SU-DHL-6 (cell line): ENCODE data around the gene FAM3B.

Experiments used
- H2AFZ ChIP-seq: fragments of 200-600 bp; sonication (generic); 2 replicates; pipeline ENCODE4 v1.6.1; 2014; ENCODE audit warnings: low read depth, mild to moderate bottlenecking, moderate library complexity, mixed read lengths, antibody characterized with exemption, low read length; ENCODE audit not compliant: severe bottlenecking
- H3F3A ChIP-seq: fragments of 200-600 bp; shearing (Covaris generic); 2 replicates; pipeline ENCODE4 v1.6.0; 2016; ENCODE audit warnings: antibody characterized with exemption, mild to moderate bottlenecking; ENCODE audit not compliant: insufficient read depth
- H3K27ac ChIP-seq: fragments of 200-600 bp; sonication (generic); 2 replicates; pipeline ENCODE4 v1.5.1; 2016; ENCODE audit warnings: low read depth, mild to moderate bottlenecking, low read length, moderate library complexity, mixed read lengths
- H3K27me3 ChIP-seq: fragments of 200-600 bp; sonication (generic), shearing (Covaris generic); 2 replicates; pipeline ENCODE4 v1.6.0; 2014; ENCODE audit warnings: mild to moderate bottlenecking, low read length
- H3K36me3 ChIP-seq: fragments of 200-600 bp; sonication (generic); 2 replicates; pipeline ENCODE4 v1.6.1; 2014; ENCODE audit warnings: mild to moderate bottlenecking, low read length, mixed read lengths
- H3K4me2 ChIP-seq: fragments of 300-600, 200-600 bp; shearing (Covaris generic), sonication (generic); 2 replicates; pipeline ENCODE4 v1.6.0; 2014; ENCODE audit warnings: low read length, low read depth, mild to moderate bottlenecking; ENCODE audit not compliant: poor library complexity, severe bottlenecking
- H3K4me3 ChIP-seq: fragments of 200-600 bp; sonication (generic); 2 replicates; pipeline ENCODE4 v1.5.1; 2014; ENCODE audit warnings: antibody characterized with exemption, low read length, mild to moderate bottlenecking, mixed read lengths; ENCODE audit not compliant: insufficient read depth, poor library complexity, severe bottlenecking
- H3K79me2 ChIP-seq: fragments of 200-600 bp; sonication (generic); 2 replicates; pipeline ENCODE4 v1.6.1; 2014; ENCODE audit warnings: mild to moderate bottlenecking, low read length, moderate library complexity; ENCODE audit not compliant: insufficient read depth
- H3K9ac ChIP-seq: fragments of 200-600 bp; sonication (generic); 2 replicates; pipeline ENCODE4 v1.7.0; 2014; ENCODE audit warnings: mild to moderate bottlenecking, low read length
- H3K9me2 ChIP-seq: fragments of 200-600 bp; sonication (generic); replicated peaks from 2 replicates; pipeline ENCODE4 v1.6.1; 2014; ENCODE audit warnings: low read length; ENCODE audit not compliant: insufficient read depth
- H3K9me3 ChIP-seq: fragments of 200-600 bp; sonication (generic); 2 replicates; pipeline ENCODE4 v1.6.1; 2014; ENCODE audit warnings: low read length, mixed read lengths; ENCODE audit not compliant: insufficient read depth
- H4K20me1 ChIP-seq: fragments of 200-600 bp; sonication (generic); 2 replicates; pipeline ENCODE4 v1.6.1; 2014; ENCODE audit warnings: low read depth, mild to moderate bottlenecking, antibody characterized with exemption, low read length, moderate library complexity, mixed read lengths
- EZH2phosphoT487 ChIP-seq: fragments of 200-600 bp; sonication (generic), shearing (Covaris generic); conservative IDR thresholded peaks from 2 replicates; pipeline ENCODE4 v1.6.1; 2018; ENCODE audit warnings: mild to moderate bottlenecking, antibody characterized with exemption, low read length, moderate library complexity, mixed read lengths
- TF ChIP-seq, protein P1 (sequence below): fragments of 200-600 bp; sonication (generic); IDR thresholded peaks from one replicate; pipeline ENCODE4 v1.5.1; 2017; ENCODE audit warnings: antibody characterized with exemption, mild to moderate bottlenecking, low read length, moderate library complexity; ENCODE audit not compliant: insufficient read depth, poor library complexity, severe bottlenecking

The FAM3B gene

DNA sequence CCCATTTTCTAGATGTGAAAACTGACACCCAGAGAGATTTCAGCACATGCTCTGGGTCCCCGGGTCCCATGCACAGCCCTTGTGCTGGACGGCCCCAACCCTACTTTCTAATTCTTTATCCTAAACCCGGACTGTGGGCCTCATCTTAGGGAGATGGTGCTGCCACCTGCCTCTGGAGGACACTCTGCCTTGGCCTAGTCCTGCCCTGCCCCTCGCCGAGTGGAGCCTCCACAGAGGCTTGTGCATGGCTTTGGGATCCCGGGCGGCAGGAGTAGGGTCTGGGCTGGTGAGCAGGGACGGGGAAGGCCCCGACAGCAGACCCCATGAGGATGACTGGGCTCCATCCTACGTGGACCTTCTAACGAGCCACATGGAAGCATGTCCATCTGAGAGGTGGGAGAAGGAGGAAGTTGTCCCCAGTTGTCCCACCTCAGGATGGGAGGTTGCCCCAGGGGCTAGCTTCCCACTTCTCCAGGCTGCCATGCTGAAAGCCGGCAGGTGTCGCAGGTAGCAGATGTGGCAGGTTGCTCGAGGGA is 57.6 kb downstream of the FAM3B start:
- no peaks in the 10 kb centered on the region for H3K36me3 ChIP-seq
- H3F3A ChIP-seq: peaks cover 1% of the 10 kb centered on the region
- H2AFZ ChIP-seq: no peak overlapping the region
- no peaks in the 10 kb centered on the region for H4K20me1 ChIP-seq
- H3K9ac ChIP-seq: no peak overlapping the region
- H3K9me3 ChIP-seq: no peaks in the 10 kb centered on the region
- H3K27me3 ChIP-seq: no peaks in the 10 kb centered on the region
- H3K4me2 ChIP-seq: no peak overlapping the region
- H3K4me3 ChIP-seq: no peak overlapping the region
- H3K79me2 ChIP-seq: peaks cover 56% of the 10 kb centered on the region
- TF ChIP-seq, protein P1, sequence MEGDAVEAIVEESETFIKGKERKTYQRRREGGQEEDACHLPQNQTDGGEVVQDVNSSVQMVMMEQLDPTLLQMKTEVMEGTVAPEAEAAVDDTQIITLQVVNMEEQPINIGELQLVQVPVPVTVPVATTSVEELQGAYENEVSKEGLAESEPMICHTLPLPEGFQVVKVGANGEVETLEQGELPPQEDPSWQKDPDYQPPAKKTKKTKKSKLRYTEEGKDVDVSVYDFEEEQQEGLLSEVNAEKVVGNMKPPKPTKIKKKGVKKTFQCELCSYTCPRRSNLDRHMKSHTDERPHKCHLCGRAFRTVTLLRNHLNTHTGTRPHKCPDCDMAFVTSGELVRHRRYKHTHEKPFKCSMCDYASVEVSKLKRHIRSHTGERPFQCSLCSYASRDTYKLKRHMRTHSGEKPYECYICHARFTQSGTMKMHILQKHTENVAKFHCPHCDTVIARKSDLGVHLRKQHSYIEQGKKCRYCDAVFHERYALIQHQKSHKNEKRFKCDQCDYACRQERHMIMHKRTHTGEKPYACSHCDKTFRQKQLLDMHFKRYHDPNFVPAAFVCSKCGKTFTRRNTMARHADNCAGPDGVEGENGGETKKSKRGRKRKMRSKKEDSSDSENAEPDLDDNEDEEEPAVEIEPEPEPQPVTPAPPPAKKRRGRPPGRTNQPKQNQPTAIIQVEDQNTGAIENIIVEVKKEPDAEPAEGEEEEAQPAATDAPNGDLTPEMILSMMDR: no peak
- TF ChIP-seq EZH2phosphoT487: no peak
- no peak overlapping the region for H3K27ac ChIP-seq
- H3K9me2 ChIP-seq: no peaks in the 10 kb centered on the region

DNA sequence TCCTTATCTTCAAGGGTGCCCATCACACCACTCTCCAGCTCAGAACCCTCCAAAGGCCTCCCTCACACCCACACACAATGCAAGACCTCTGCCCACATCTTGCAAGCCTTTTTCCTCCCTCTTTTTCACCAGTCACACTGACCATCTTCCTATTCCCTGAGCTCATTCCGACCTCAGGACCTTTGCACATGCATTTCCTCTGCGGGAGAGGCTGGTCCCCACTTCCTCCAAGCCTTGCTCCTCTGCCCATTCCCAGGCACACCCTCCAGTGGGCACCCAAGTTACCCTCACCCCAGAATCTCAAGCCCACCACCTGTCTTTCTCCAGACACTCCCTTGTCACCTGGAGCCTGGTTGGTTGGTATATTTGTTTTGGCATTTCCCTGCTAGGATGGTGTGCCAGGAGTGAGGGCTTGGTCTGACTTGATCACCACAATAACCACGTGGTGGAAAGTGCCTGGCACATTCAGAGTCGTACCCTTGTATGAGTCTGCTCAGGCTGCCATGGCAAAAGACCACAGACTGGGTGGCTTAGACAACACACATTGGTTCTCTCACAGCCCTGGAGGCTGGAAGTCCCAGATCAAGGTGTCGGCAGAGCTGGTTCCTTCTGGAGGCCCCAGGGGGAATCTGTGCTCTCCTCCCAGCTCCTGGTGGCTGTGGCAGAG is 58.4 kb downstream of the FAM3B start:
- H3F3A ChIP-seq: no peaks in the 10 kb centered on the region
- no peak overlapping the region for H2AFZ ChIP-seq
- H3K27ac ChIP-seq: no peak overlapping the region
- no peaks in the 10 kb centered on the region for H4K20me1 ChIP-seq
- no peak overlapping the region for H3K9ac ChIP-seq
- no peaks in the 10 kb centered on the region for H3K36me3 ChIP-seq
- no peaks in the 10 kb centered on the region for H3K9me2 ChIP-seq
- TF ChIP-seq EZH2phosphoT487: no peak
- TF ChIP-seq, protein P1: no peak
- H3K4me2 ChIP-seq: no peak overlapping the region
- H3K9me3 ChIP-seq: no peaks in the 10 kb centered on the region
- H3K27me3 ChIP-seq: no peaks in the 10 kb centered on the region
- H3K4me3 ChIP-seq: no peak overlapping the region
- H3K79me2 ChIP-seq: peaks cover 55% of the 10 kb centered on the region

DNA sequence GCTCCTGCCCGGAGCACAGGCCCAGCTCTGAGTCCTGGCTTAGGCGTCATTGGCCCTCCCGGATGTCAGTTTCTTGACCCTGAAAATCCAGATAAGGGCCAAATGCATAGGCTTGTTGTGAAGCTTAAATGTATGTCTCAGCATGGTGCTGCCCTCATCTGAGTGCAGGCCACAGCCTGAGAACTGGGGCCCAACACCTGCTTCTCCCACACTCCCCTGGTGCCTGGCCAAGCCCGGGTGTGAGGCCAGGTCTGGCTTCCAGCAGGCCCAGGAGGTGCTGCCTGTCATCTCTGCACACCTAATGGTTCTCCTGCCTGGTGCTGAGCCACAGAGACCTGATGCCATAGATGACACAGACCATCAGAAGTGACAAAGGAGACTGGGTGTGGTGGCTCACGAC is 59.3 kb downstream of the FAM3B start:
- Histone ChIP-seq H3K9me2 (no peaks in the 10 kb centered on the region), H3K9me3 (no peaks in the 10 kb centered on the region), H3K27me3 (no peaks in the 10 kb centered on the region), H3K4me3 (no peak overlapping the region), H3K36me3 (no peaks in the 10 kb centered on the region), H3K9ac (no peak overlapping the region), H3F3A (no peaks in the 10 kb centered on the region), H3K79me2 (peaks cover 46% of the 10 kb centered on the region), H3K4me2 (no peak overlapping the region), H3K27ac (no peak overlapping the region), H4K20me1 (no peaks in the 10 kb centered on the region), H2AFZ (no peak overlapping the region)
- no peak for TF ChIP-seq EZH2phosphoT487
- TF ChIP-seq, protein P1: no peak
